Left lung (tissue), 10 donors: ENCODE data around the gene WASHC3. TPM values are rescaled to one million over a fixed set of nuclear protein-coding genes. Genes with fewer than 3 reads are reported as not detected.

Source experiments
- ATAC-seq: fragments of 200-7000 bp; cut with Tn5 transposase; one replicate; pipeline ENCODE4 v1.9.1; 2020; ENCODE audit warnings: moderate library complexity
- DNase-seq, 4 donors: peaks; one replicate each; pipeline ENCODE4 v3.0.0-alpha.2; 2013 to 2020
- H3K27ac ChIP-seq, 2 donors: fragments of 200-600 bp; sonication (generic) in 1 of 2; one replicate each; pipeline versions ENCODE4 v1.5.0 to v1.8.0; 2020 to 2021
- H3K27me3 ChIP-seq, 2 donors: fragments of 200-600 bp; sonication (generic) in 1 of 2; one replicate each; pipeline versions ENCODE4 v1.5.0 to v1.8.0; 2020 to 2021
- H3K36me3 ChIP-seq, 2 donors: fragments of 200-600 bp; sonication (generic) in 1 of 2; one replicate each; pipeline versions ENCODE4 v1.5.0 to v1.8.0; 2020 to 2021
- H3K4me1 ChIP-seq, 2 donors: fragments of 200-600 bp; one replicate each; pipeline ENCODE4 v1.8.0; 2021
- H3K4me3 ChIP-seq, 2 donors: fragments of 200-600 bp; sonication (generic) in 1 of 2; one replicate each; pipeline versions ENCODE4 v1.5.0 to v1.8.0; 2020 to 2021; ENCODE audit warnings: mild to moderate bottlenecking in 1 of 2
- H3K9me3 ChIP-seq, 2 donors: fragments of 200-600 bp; sonication (generic) in 1 of 2; one replicate each; pipeline versions ENCODE4 v1.5.0 to v1.8.0; 2020 to 2021
- intact Hi-C, 2 donors: fragments of 100-400 bp; cut with DNase I; formaldehyde crosslinking; loops; one replicate each; pipeline versions ENCODE4 v1.11.2 to v1.14.2; 2022
- polyA plus RNA-seq, 6 donors: library from polyadenylated mRNA; unstranded; fragments of 120-200 nt; gene quantifications; one replicate each; pipeline ENCODE4 v1.2.1, GENCODE V29; 2013; ENCODE audit not compliant: insufficient read length in 6 of 6
- total RNA-seq, 2 donors: library from RNA; stranded (reverse); fragmentation: NEBNext Ultra II Directional; extraction: Animal tissue kit (Norgen Biotek cat#: 25700); gene quantifications; one replicate each; pipeline ENCODE4 v1.2.1, GENCODE V29; 2021
- TF ChIP-seq, protein P1 (sequence below), 2 donors: fragments of 200-600 bp; sonication (generic) in 1 of 2; IDR thresholded peaks; one replicate each; pipeline versions ENCODE4 v1.5.0 to v1.8.0; 2021; ENCODE audit warnings: antibody characterized with exemption in 2 of 2
- donor health status: DM: no; HTN: yes; CAD: no.
- donor health status: DM: no; HTN: no; CAD: no.

The WASHC3 gene
- total and polyA plus RNA-seq, 8 donors, result 31.8 to 60.4 (median 49.7) TPM

DNA sequence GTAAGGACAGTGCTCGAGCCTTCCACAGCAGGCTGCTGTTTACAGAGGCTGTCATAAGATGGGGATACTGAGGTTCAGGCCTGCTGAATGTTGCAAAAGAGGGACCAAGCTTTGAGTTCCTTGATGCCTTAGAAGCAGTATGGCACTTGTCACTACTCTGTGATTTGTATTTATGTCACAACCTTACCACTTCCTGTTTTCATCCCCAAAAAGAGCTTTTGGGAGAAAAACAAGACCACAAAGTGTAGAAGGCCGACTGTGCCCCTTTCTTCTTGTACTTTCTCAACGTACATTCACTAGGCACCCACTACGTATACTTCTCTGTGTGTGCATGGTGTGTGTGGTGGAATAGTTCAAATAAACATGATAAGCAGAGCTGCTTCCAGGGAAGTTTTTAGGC lies 94.3 kb downstream of the WASHC3 start:
- DNase-seq, result no peak
- no peak overlapping the region for H3K4me3 ChIP-seq
- no peak overlapping the region for H3K27ac ChIP-seq
- no peaks in the 10 kb centered on the region for H3K4me1 ChIP-seq
- intact Hi-C loops, result no loop called here
- TF ChIP-seq, protein P1, sequence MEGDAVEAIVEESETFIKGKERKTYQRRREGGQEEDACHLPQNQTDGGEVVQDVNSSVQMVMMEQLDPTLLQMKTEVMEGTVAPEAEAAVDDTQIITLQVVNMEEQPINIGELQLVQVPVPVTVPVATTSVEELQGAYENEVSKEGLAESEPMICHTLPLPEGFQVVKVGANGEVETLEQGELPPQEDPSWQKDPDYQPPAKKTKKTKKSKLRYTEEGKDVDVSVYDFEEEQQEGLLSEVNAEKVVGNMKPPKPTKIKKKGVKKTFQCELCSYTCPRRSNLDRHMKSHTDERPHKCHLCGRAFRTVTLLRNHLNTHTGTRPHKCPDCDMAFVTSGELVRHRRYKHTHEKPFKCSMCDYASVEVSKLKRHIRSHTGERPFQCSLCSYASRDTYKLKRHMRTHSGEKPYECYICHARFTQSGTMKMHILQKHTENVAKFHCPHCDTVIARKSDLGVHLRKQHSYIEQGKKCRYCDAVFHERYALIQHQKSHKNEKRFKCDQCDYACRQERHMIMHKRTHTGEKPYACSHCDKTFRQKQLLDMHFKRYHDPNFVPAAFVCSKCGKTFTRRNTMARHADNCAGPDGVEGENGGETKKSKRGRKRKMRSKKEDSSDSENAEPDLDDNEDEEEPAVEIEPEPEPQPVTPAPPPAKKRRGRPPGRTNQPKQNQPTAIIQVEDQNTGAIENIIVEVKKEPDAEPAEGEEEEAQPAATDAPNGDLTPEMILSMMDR (IDR thresholded peaks at IDR 0.05), result no peak
- H3K9me3 ChIP-seq, result no peaks in the 10 kb centered on the region
- no peaks in the 10 kb centered on the region for H3K27me3 ChIP-seq
- H3K36me3 ChIP-seq, result no peaks in the 10 kb centered on the region
- ATAC-seq, result no peak

DNA sequence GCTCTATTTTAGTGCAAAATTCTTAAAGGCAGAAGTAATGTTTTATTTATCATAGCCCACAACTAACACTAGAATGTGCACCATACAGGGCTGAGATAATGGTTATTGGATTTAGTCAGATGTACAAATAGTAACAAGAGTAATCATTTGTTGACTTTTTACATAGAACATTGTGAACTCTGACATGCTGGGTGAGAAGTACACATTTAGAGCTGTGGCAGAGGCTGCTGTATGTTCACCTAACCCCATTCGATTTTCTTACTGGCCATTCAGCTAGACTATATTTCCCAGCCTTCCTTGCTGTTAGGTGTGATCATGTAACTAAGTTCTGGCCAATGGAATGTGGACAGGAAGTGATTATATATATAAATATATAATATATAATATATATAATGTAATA lies 95.3 kb downstream of the WASHC3 start:
- DNase-seq (no peak), ATAC-seq (no peak)
- no peak overlapping the region for H3K27ac ChIP-seq
- no peak overlapping the region for H3K4me3 ChIP-seq
- no peaks in the 10 kb centered on the region for H3K4me1 ChIP-seq
- intact Hi-C loops, result no loop called here
- H3K9me3 ChIP-seq, result no peaks in the 10 kb centered on the region
- H3K36me3 ChIP-seq, result no peaks in the 10 kb centered on the region
- H3K27me3 ChIP-seq, result no peaks in the 10 kb centered on the region
- TF ChIP-seq, protein P1 (IDR thresholded peaks at IDR 0.05), result no peak

DNA sequence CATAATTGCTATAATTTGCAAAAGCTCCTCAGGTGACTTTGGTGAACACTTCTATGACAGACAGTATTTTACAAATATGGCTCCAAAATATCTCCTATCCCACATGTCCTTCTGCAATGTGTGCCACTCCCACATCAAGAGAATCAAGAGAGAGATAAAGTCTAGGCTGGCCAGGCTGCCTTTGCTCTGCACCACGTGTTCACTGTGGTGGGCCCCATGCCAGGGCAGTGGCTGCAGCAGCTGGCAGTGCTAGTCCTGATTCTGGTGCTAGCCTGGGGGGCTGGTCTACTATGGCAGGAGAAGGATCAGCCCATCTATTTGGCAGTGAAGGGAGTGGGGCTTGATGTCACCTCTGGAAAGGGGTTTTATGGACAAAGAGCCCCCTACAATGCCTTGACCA lies 98.1 kb downstream of the WASHC3 start:
- Histone ChIP-seq H3K4me3 (no peak overlapping the region), H3K27ac (no peak overlapping the region), H3K27me3 (no peaks in the 10 kb centered on the region), H3K4me1 (no peaks in the 10 kb centered on the region), H3K9me3 (peaks cover 0 to 5% of the 10 kb centered on the region in 2 donors), H3K36me3 (no peaks in the 10 kb centered on the region)
- intact Hi-C loops, result no loop called here
- TF ChIP-seq, protein P1 (IDR thresholded peaks at IDR 0.05), result no peak
- ATAC-seq, result no peak
- DNase-seq, result no peak

Other genes with a start within 250 kb of the WASHC3 start
- 10 to 100 TPM; 64.8 to 68.9 TPM for gene GNPTAB, start 231.0 kb downstream of the WASHC3 start, total RNA-seq
- gene GNPTAB, start 231.0 kb downstream of the WASHC3 start, polyA plus RNA-seq, result 10 to 100 TPM; 42.7 to 52.3 (median 50.8) TPM
- gene DRAM1, start 184.4 kb downstream of the WASHC3 start, total RNA-seq, result 100 to 1,000 TPM; 115 to 167 TPM
- 10 to 100 TPM; 19.6 to 29.2 (median 24.4) TPM for gene DRAM1, start 184.4 kb downstream of the WASHC3 start, polyA plus RNA-seq
- gene NUP37, start 58.1 kb upstream of the WASHC3 start, total RNA-seq, result 10 to 100 TPM; 22.7 to 26.2 TPM
- 10 to 100 TPM; 31.6 to 38.7 (median 34.9) TPM for gene NUP37, start 58.1 kb upstream of the WASHC3 start, polyA plus RNA-seq
- gene PARPBP, start 58.2 kb upstream of the WASHC3 start, total RNA-seq, result 1 to 10 TPM; 4.4 to 4.7 TPM
- 10 to 100 TPM; 11.8 to 20.6 (median 16.1) TPM for gene PARPBP, start 58.2 kb upstream of the WASHC3 start, polyA plus RNA-seq
- not detected for gene PMCH, start 135.8 kb upstream of the WASHC3 start, total RNA-seq
- under 1 TPM; 0.31 to 0.86 (median 0.54) TPM for gene PMCH, start 135.8 kb upstream of the WASHC3 start, polyA plus RNA-seq